Spleen (tissue), 7 donors: ENCODE measurements around the gene PDGFD.

ENCODE experiments used
- CTCF ChIP-seq, 11 experiments: fragments of 200-600 bp in 7 of 11; fragments of 450-650 bp in 4 of 11; sonication (generic) in 4 of 11; IDR thresholded peaks in 8 of 11; conservative IDR thresholded peaks in 3 of 11; 1 replicate in 7 of 11; 2 replicates in 4 of 11; pipeline versions ENCODE4 v1.4.0 to v1.8.0; 2016 to 2021; ENCODE audit warnings: antibody characterized with exemption in 11 of 11, inconsistent platforms in 4 of 11, mild to moderate bottlenecking in 1 of 11
- POLR2A ChIP-seq, 3 donors: fragments of 450-650 bp; IDR thresholded peaks; one replicate each; pipeline ENCODE4 v1.5.1; 2017; ENCODE audit warnings: antibody characterized with exemption in 3 of 3, mild to moderate bottlenecking in 1 of 3
- POLR2AphosphoS5 ChIP-seq, 3 donors: sonication (generic); formaldehyde crosslinking; IDR thresholded peaks; one replicate each; pipeline ENCODE4 v1.5.1; 2017; ENCODE audit warnings: antibody characterized with exemption in 3 of 3
- donor health status: DM: no; HTN: no; CAD: no; lungs with moderate emphysema.
- donor health status: DM: no; HTN: no; CAD: no.
- donor health status: DM: no; HTN: no; CAD: no.

GRCh38 chr11:104093426-104094280 is 70.3 kb downstream of the PDGFD start:
- no peak for TF ChIP-seq POLR2AphosphoS5 (IDR thresholded peaks at IDR 0.05)
- TF ChIP-seq CTCF (IDR thresholded peaks at IDR 0.05 in 8 of 11, conservative IDR thresholded peaks at IDR 0.05 in 3 of 11): no peak
- TF ChIP-seq POLR2A (IDR thresholded peaks at IDR 0.05): no peak
